ENCODE results near the gene AGMO. TPM values are rescaled to one million over a fixed set of nuclear protein-coding genes. Genes with fewer than 3 reads are reported as not detected.

The AGMO gene
- total RNA-seq, 1 donor from 2014 or later = 0.36 TPM

DNA sequence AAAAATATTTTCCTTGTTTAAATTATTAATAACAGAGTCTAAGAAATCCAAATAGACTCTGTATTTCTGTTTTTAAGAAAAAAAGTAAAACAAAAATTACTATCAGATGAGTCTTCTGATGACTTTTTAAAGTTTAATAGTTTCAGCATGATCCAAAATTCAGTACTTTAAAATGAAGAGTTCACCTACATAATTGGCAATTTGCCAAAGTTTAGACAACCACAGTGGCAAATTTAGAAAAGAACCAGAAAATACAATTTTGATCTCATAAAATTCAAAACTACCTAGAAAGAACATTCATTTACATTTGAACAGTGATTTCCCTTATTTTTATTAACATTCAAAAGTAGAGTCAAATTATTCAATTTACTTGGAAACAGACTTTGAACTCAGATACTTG is 56.1 kb downstream of the AGMO start:
- H3K27ac ChIP-seq (replicated peaks) = no peak overlapping the region
- intact Hi-C loops (cut with micrococcal nuclease) = no loop called here
- TF ChIP-seq, protein P1, sequence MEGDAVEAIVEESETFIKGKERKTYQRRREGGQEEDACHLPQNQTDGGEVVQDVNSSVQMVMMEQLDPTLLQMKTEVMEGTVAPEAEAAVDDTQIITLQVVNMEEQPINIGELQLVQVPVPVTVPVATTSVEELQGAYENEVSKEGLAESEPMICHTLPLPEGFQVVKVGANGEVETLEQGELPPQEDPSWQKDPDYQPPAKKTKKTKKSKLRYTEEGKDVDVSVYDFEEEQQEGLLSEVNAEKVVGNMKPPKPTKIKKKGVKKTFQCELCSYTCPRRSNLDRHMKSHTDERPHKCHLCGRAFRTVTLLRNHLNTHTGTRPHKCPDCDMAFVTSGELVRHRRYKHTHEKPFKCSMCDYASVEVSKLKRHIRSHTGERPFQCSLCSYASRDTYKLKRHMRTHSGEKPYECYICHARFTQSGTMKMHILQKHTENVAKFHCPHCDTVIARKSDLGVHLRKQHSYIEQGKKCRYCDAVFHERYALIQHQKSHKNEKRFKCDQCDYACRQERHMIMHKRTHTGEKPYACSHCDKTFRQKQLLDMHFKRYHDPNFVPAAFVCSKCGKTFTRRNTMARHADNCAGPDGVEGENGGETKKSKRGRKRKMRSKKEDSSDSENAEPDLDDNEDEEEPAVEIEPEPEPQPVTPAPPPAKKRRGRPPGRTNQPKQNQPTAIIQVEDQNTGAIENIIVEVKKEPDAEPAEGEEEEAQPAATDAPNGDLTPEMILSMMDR (IDR thresholded peaks at IDR 0.05; ENCODE audit: borderline replicate concordance) = no peak
- no peaks in the 10 kb centered on the region for H3K9me3 ChIP-seq (replicated peaks)
- peaks cover 12% of the 10 kb centered on the region for H3K4me1 ChIP-seq
- no peaks in the 10 kb centered on the region for H3K27me3 ChIP-seq (ENCODE audit: low read depth)
- no peak for DNase-seq
- no peaks in the 10 kb centered on the region for H3K36me3 ChIP-seq
- no peak overlapping the region for H3K4me3 ChIP-seq

DNA sequence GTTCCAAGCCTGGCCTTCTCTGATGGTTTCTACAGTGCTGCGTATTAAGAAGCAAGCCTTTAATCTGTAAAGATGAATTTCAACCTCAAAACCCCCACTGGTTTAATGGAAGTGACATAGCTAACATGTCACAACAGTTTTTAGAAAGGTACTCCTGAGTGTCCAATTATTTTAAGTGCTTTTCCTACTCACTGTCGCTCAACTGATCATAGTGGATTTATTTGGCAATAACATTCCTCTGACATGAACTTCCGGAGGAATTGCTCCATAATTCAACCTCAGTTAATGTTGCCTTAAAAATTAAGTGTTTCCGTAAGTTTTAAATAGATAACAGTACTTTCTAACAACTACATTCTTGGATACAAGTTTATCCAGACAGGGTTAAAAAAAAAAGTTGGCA is 57.5 kb downstream of the AGMO start:
- Histone ChIP-seq H3K27ac (replicated peaks) (peak overlapping the region; percentile 36), H3K4me1 (peaks cover 12% of the 10 kb centered on the region), H3K4me3 (no peak overlapping the region), H3K36me3 (no peaks in the 10 kb centered on the region), H3K9me3 (replicated peaks) (no peaks in the 10 kb centered on the region), H3K27me3 (ENCODE audit: low read depth) (no peaks in the 10 kb centered on the region)
- TF ChIP-seq, protein P1 (IDR thresholded peaks at IDR 0.05; ENCODE audit: borderline replicate concordance) = no peak
- intact Hi-C loops (cut with micrococcal nuclease) = no loop called here
- DNase-seq = no peak

DNA sequence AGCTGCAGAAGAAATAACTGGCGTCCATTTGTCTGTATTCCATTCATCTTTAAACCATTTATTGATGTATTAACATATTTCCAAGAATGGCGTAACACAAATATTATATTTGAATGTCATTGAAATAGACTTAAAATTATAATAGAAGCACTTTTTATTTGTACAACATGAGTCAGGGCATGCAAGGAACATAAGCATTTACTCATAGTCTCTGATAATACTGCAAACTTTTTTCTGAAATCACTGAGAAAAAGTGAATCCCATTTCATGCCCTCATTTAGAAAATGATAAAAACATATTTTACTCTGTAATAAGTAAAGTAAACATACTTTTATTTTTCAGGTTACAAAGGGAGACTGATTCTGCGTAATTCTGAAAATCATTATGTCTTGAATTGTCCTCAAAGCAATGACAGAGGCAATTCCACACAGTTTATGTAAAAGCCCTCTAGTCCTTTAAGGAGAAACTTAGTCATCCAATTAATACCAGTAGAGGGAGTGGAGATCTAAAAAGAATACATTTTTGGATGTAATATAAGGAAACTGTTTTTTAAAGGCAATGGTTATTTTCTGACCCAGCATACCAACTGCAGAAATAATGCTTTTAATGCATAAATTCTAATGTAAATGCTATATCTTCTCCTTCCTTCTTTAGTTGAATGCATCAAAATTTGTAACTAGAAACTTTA is 58.1 kb downstream of the AGMO start:
- DNase-seq = no peak
- H3K27ac ChIP-seq (replicated peaks) = peak overlapping the region; percentile 36
- intact Hi-C loops (cut with micrococcal nuclease) = no loop called here

DNA sequence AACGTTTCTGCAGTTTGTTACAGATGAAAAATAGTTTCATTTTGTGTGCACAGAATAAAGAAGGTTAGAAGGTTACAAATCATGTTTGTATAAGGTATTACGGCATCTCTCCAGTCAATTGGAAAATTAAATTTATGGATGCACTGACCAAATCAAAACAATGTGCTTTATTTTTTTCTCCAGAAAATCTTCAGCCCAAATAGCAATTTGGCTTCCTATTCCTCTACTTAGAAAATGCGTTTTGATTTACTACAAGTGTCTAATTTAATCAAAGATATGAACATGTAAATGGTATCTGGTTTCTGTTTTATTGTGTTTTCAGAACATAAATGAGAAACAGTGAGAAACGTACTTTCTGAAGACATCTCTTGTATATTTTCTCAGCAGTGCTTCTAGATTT is 63.4 kb downstream of the AGMO start:
- Histone ChIP-seq H3K27me3 (ENCODE audit: low read depth) (no peaks in the 10 kb centered on the region), H3K36me3 (no peaks in the 10 kb centered on the region), H3K4me1 (no peaks in the 10 kb centered on the region), H3K4me3 (no peak overlapping the region), H3K9me3 (replicated peaks) (no peaks in the 10 kb centered on the region), H3K27ac (replicated peaks) (no peak overlapping the region)
- TF ChIP-seq, protein P1 (IDR thresholded peaks at IDR 0.05; ENCODE audit: borderline replicate concordance) = no peak
- intact Hi-C loops (cut with micrococcal nuclease) = no loop called here
- no peak for DNase-seq

More for the DNA sequence above, 58.1 kb downstream of the AGMO start:
- TF ChIP-seq, protein P1 (IDR thresholded peaks at IDR 0.05; ENCODE audit: borderline replicate concordance) = no peak
- H3K36me3 ChIP-seq = no peaks in the 10 kb centered on the region
- peaks cover 12% of the 10 kb centered on the region for H3K4me1 ChIP-seq
- H3K9me3 ChIP-seq (replicated peaks) = no peaks in the 10 kb centered on the region
- no peaks in the 10 kb centered on the region for H3K27me3 ChIP-seq (ENCODE audit: low read depth)
- no peak overlapping the region for H3K4me3 ChIP-seq

DNA sequence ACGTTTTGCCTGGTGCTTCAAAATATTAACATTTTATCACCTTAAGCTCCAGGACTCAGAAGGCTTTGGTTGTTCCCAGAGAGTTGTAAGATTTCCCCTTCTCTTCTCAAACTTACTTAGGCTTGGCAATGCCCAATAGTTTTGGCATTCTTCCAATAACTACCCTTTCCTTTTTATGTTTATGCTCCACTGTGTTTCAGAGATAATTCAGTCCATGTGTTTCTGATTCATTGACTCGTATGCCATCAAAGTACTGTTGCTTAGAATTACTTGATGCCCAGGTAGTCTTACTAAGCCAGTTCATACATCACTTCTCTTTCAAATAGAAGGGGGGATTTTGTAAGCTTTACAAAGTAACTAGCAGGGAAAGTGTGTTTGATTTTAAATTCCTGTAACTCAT is 66.6 kb downstream of the AGMO start:
- Histone ChIP-seq H3K36me3 (no peaks in the 10 kb centered on the region), H3K27me3 (ENCODE audit: low read depth) (no peaks in the 10 kb centered on the region), H3K4me3 (no peak overlapping the region), H3K27ac (replicated peaks) (no peak overlapping the region), H3K4me1 (no peaks in the 10 kb centered on the region), H3K9me3 (replicated peaks) (no peaks in the 10 kb centered on the region)
- intact Hi-C loops (cut with micrococcal nuclease) = no loop called here
- no peak for DNase-seq
- TF ChIP-seq, protein P1 (IDR thresholded peaks at IDR 0.05; ENCODE audit: borderline replicate concordance) = no peak

Data from left ventricle myocardium inferior (tissue), 1 donor.